Psoas muscle (tissue), 8 donors: ENCODE data around the gene HCFC1R1. TPM values are rescaled to one million over a fixed set of nuclear protein-coding genes. Genes with fewer than 3 reads are reported as not detected.

Source experiments
- ATAC-seq, 4 donors: fragments of 200-7000 bp; cut with Tn5 transposase; one replicate each; pipeline ENCODE4 v1.9.1; 2020; ENCODE audit warnings: moderate library complexity in 3 of 4, mild to moderate bottlenecking in 2 of 4
- DNase-seq, 2 donors: peaks; one replicate each; pipeline ENCODE4 v3.0.0-alpha.2; 2020
- H3K27ac ChIP-seq: fragments of 200-600 bp; one replicate; pipeline ENCODE4 v1.8.0; 2022
- H3K27me3 ChIP-seq, 3 donors: fragments of 200-600 bp in 1 of 3; one replicate each; pipeline versions ENCODE4 v1.6.1 to v1.8.0; 2013 to 2022; ENCODE audit warnings: low read length in 2 of 3, mild to moderate bottlenecking in 2 of 3, moderate library complexity in 1 of 3; ENCODE audit not compliant: insufficient read depth in 3 of 3
- H3K36me3 ChIP-seq, 2 donors: fragments of 200-600 bp in 1 of 2; one replicate each; pipeline versions ENCODE4 v1.6.1 to v1.8.0; 2013 to 2022; ENCODE audit warnings: low read depth in 1 of 2, mild to moderate bottlenecking in 1 of 2, moderate library complexity in 1 of 2; ENCODE audit not compliant: insufficient read depth in 1 of 2
- H3K4me1 ChIP-seq: fragments of 200-600 bp; one replicate; pipeline ENCODE4 v1.8.0; 2022
- H3K4me3 ChIP-seq: fragments of 200-600 bp; one replicate; pipeline ENCODE4 v1.8.0; 2022; ENCODE audit warnings: mild to moderate bottlenecking
- H3K9me3 ChIP-seq: fragments of 200-600 bp; one replicate; pipeline ENCODE4 v1.8.0; 2022
- CTCF ChIP-seq: fragments of 200-600 bp; IDR thresholded peaks from one replicate; pipeline ENCODE4 v1.8.0; 2022; ENCODE audit warnings: antibody characterized with exemption
- WGBS, 3 donors: extraction: QIAGEN DNeasy Blood & Tissue Kit; methylation state at CpG; one replicate each; pipeline versions ENCODE4 v1.1.6 to v1.1.7; 2013; 5-methylcytosine and 5-hydroxymethylcytosine counted together
- intact Hi-C, 2 donors: fragments of 100-400 bp; cut with DNase I; formaldehyde crosslinking; loops; one replicate each; pipeline versions ENCODE4 v1.11.0 to v1.14.2; 2022
- polyA plus RNA-seq, 3 donors: library from polyadenylated mRNA; stranded (reverse); fragments of 200-250 nt; gene quantifications; one replicate each; pipeline ENCODE4 v1.2.3, GENCODE V29; 2013
- total RNA-seq, 4 donors: library from RNA; stranded (reverse); fragmentation: NEBNext Ultra II Directional in 2 of 4; extraction: Animal tissue kit (Norgen Biotek cat#: 25700) in 2 of 4; gene quantifications; one replicate each; pipeline versions ENCODE4 v1.2.1 to v1.2.4, GENCODE V29; 2021 to 2023
- donor health status: healthy with polysubstance abuse.
- donor health status: DM: no; HTN: no; CAD: no; lungs with moderate emphysema.
- donor health status: Bipolar disorder and iron deficiency.
- donor health status: healthy.
- donor health status: DM: yes; HTN: yes; CAD: no.
- donor health status: DM: no; HTN: no; CAD: no.
- donor health status: DM: no; HTN: no; CAD: no.
- donor health status: DM: yes; HTN: yes; CAD: no.

Gene HCFC1R1
- total and polyA plus RNA-seq, 7 donors: 65.1 to 258 (median 160) TPM

- Histone ChIP-seq H3K36me3 (no peaks in the 10 kb centered on the region), H3K4me1 (peaks cover 17% of the 10 kb centered on the region), H3K9me3 (no peaks in the 10 kb centered on the region), H3K27ac (no peak within 1 kb of the TSS), H3K27me3 (peaks cover 0 to 34% (median 9%) of the 10 kb centered on the region in 3 donors), H3K4me3 (no peak within 1 kb of the TSS)
- intact Hi-C loops: no loop called here
- TF ChIP-seq CTCF: peak; percentile 16
- WGBS, 3 donors: 8 to 11% (median 10%) methylated on average over 41 to 51 of the region's 52 CpGs
- DNase-seq (no peak), ATAC-seq (no peak)
These were observed 5.8 kb downstream of the HCFC1R1 start, which contains the start of gene CLDN6 for GRCh38 chr16:3017794-3018506. CLDN6 (minus strand) TSS chr16:3018183; CDS start chr16:3016021, 2,162 bp downstream.

GRCh38 chr16:3017344-3017743 is 6.4 kb downstream of the HCFC1R1 start:
- no peak for DNase-seq
- no peak overlapping the region for H3K27ac ChIP-seq
- H3K4me3 ChIP-seq: no peak overlapping the region
- H3K27me3 ChIP-seq: peaks cover 0 to 40% (median 9%) of the 10 kb centered on the region in 3 donors
- WGBS, 3 donors: 46 to 57% (median 56%) methylated on average over 20 of the region's 20 CpGs
- no peak for ATAC-seq
- TF ChIP-seq CTCF: no peak
- peaks cover 11% of the 10 kb centered on the region for H3K4me1 ChIP-seq
- no peaks in the 10 kb centered on the region for H3K9me3 ChIP-seq
- H3K36me3 ChIP-seq: no peaks in the 10 kb centered on the region
- intact Hi-C loops: no loop called here

- intact Hi-C loops: no loop called here
- Histone ChIP-seq H3K4me3 (no peak overlapping the region), H3K27ac (no peak overlapping the region), H3K4me1 (peaks cover 11% of the 10 kb centered on the region), H3K9me3 (no peaks in the 10 kb centered on the region), H3K36me3 (no peaks in the 10 kb centered on the region), H3K27me3 (peaks cover 0 to 49% (median 14%) of the 10 kb centered on the region in 3 donors)
- ATAC-seq (no peak), DNase-seq (no peak)
- TF ChIP-seq CTCF: no peak
- 82 to 89% (median 86%) methylated on average over 13 of the region's 13 CpGs for WGBS, 3 donors
These were observed 7.7 kb downstream of the HCFC1R1 start for GRCh38 chr16:3015865-3016521.

GRCh38 chr16:3014971-3015370 is 8.8 kb downstream of the HCFC1R1 start:
- 83 to 89% (median 85%) methylated on average over 6 of the region's 6 CpGs for WGBS, 3 donors
- H3K4me3 ChIP-seq: no peak overlapping the region
- no peak for ATAC-seq
- H3K4me1 ChIP-seq: peaks cover 11% of the 10 kb centered on the region
- H3K9me3 ChIP-seq: no peaks in the 10 kb centered on the region
- DNase-seq: no peak
- no peak overlapping the region for H3K27ac ChIP-seq
- no peaks in the 10 kb centered on the region for H3K36me3 ChIP-seq
- TF ChIP-seq CTCF: no peak
- peaks cover 0 to 55% (median 17%) of the 10 kb centered on the region in 3 donors for H3K27me3 ChIP-seq
- intact Hi-C loops: no loop called here
